Measurements from ENCODE around the gene CD248. TPM values are rescaled to one million over a fixed set of nuclear protein-coding genes. Genes with fewer than 3 reads are reported as not detected.

Gene CD248
- total RNA-seq, 5 donors from 2014 or later (not counting 1 experiment from before 2014, with no cell fraction given) = 2.5 to 14.7 (median 8.7) TPM

- no peak for ATAC-seq (replicated peaks in 1 of 4)
- WGBS (ENCODE audit: insufficient coverage) = 51% methylated on average over 19 of the region's 20 CpGs
- peaks cover 4 to 47% of the 10 kb centered on the region in 2 experiments for H3K4me1 ChIP-seq (ENCODE audit: control insufficient read depth in 1 of 2, extremely low read depth in 1 of 2, insufficient read depth in 2 of 2, low read length in 2 of 2)
- POLR2A ChIA-PET = interaction anchor here in 1 of 2 donors (0.6 to 1.4 kb wide), 4 partner anchors 20 to 360 kb away, joined by 3 to 8 read pairs (median 4); partner anchors contain the start of gene RAB1B
- H3K36me3 ChIP-seq (ENCODE audit: control insufficient read depth in 2 of 2, extremely low read depth in 1 of 2, insufficient read depth in 1 of 2, low read length in 1 of 2) = peaks cover 4 to 9% of the 10 kb centered on the region in 2 donors
- DNase-seq = no peak
- Mint-ChIP-seq H3K9me3 (no peaks in the 10 kb centered on the region), H3K4me3 (peak overlapping the region; percentile 84 to 93 (median 89)), H3K27ac (peak overlapping the region; percentile 79 to 84), H3K27me3 (peaks cover 7 to 12% of the 10 kb centered on the region in 2 donors), H3K4me1 (peaks cover 35 to 49% (median 39%) of the 10 kb centered on the region in 3 donors), H3K36me3 (no peaks in the 10 kb centered on the region)
- no peaks in the 10 kb centered on the region for H3K9me3 ChIP-seq
- H3K4me3 ChIP-seq (ENCODE audit: control insufficient read depth in 1 of 2, extremely low read depth in 1 of 2, low read length in 1 of 2) = peak overlapping the region; percentile 74 to 80
- CTCF ChIA-PET = interaction anchor here in 1 of 2 donors (1.2 to 2.5 kb wide), 3 partner anchors 15 to 66 kb away, joined by 3 to 34 read pairs (median 9); no protein-coding TSS in a partner anchor
- H3K27me3 ChIP-seq (replicated peaks in 1 of 2; ENCODE audit: control insufficient read depth in 2 of 2, extremely low read depth in 1 of 2, insufficient read depth in 2 of 2, low read length in 1 of 2) = peaks cover 0 to 19% of the 10 kb centered on the region in 2 experiments
- peak overlapping the region; percentile 72 for H3K27ac ChIP-seq (ENCODE audit: low read length)
Observed at GRCh38 chr11:66287889-66288670, 28.8 kb downstream of the CD248 start.

- H3K4me3 ChIP-seq (ENCODE audit: control insufficient read depth in 1 of 2, extremely low read depth in 1 of 2, low read length in 1 of 2) = no peak overlapping the region
- Mint-ChIP-seq H3K36me3 (no peaks in the 10 kb centered on the region), H3K4me1 (peaks cover 37 to 50% (median 42%) of the 10 kb centered on the region in 3 donors), H3K27ac (peak overlapping the region in 1 of 2 donors; percentile 61), H3K4me3 (peak overlapping the region; percentile 70 to 93 (median 84)), H3K27me3 (peaks cover under 1 to 5% of the 10 kb centered on the region in 2 donors), H3K9me3 (no peaks in the 10 kb centered on the region)
- ChIA-PET POLR2A (interaction anchor here in 1 of 2 donors (0.6 kb wide), 1 partner anchor 359 kb away, joined by 4 read pairs; no protein-coding TSS in a partner anchor), CTCF (interaction anchor here in 1 of 2 donors (2.5 kb wide), 1 partner anchor 25 kb away, joined by 34 read pairs; no protein-coding TSS in a partner anchor)
- H3K27me3 ChIP-seq (replicated peaks in 1 of 2; ENCODE audit: control insufficient read depth in 2 of 2, extremely low read depth in 1 of 2, insufficient read depth in 2 of 2, low read length in 1 of 2) = peaks cover 0 to 12% of the 10 kb centered on the region in 2 experiments
- H3K36me3 ChIP-seq (ENCODE audit: control insufficient read depth in 2 of 2, extremely low read depth in 1 of 2, insufficient read depth in 1 of 2, low read length in 1 of 2) = peaks cover 4 to 9% of the 10 kb centered on the region in 2 donors
- peaks cover 4 to 51% of the 10 kb centered on the region in 2 experiments for H3K4me1 ChIP-seq (ENCODE audit: control insufficient read depth in 1 of 2, extremely low read depth in 1 of 2, insufficient read depth in 2 of 2, low read length in 2 of 2)
- DNase-seq (no peak), ATAC-seq (replicated peaks in 1 of 4) (no peak)
- 73% methylated on average over 7 of the region's 10 CpGs for WGBS (ENCODE audit: insufficient coverage)
- H3K9me3 ChIP-seq = no peaks in the 10 kb centered on the region
- H3K27ac ChIP-seq (ENCODE audit: low read length) = no peak overlapping the region
Observed at GRCh38 chr11:66287211-66287888, 29.5 kb downstream of the CD248 start.

- Histone ChIP-seq H3K27ac (ENCODE audit: low read length) (no peak overlapping the region), H3K9me3 (no peaks in the 10 kb centered on the region), H3K4me3 (ENCODE audit: control insufficient read depth in 1 of 2, extremely low read depth in 1 of 2, low read length in 1 of 2) (no peak overlapping the region), H3K27me3 (replicated peaks in 1 of 2; ENCODE audit: control insufficient read depth in 2 of 2, extremely low read depth in 1 of 2, insufficient read depth in 2 of 2, low read length in 1 of 2) (peaks cover 0 to 7% of the 10 kb centered on the region in 2 experiments), H3K4me1 (ENCODE audit: control insufficient read depth in 1 of 2, extremely low read depth in 1 of 2, insufficient read depth in 2 of 2, low read length in 2 of 2) (peaks cover 6 to 51% of the 10 kb centered on the region in 2 experiments), H3K36me3 (ENCODE audit: control insufficient read depth in 2 of 2, extremely low read depth in 1 of 2, insufficient read depth in 1 of 2, low read length in 1 of 2) (peaks cover 4 to 9% of the 10 kb centered on the region in 2 donors)
- CTCF ChIA-PET = no interaction called here
- peaks cover 0 to 5% of the 10 kb centered on the region in 2 donors for H3K27me3 Mint-ChIP-seq
- no peaks in the 10 kb centered on the region for H3K9me3 Mint-ChIP-seq
- peaks cover 43 to 56% (median 48%) of the 10 kb centered on the region in 3 donors for H3K4me1 Mint-ChIP-seq
- 93% methylated on average over 5 of the region's 5 CpGs for WGBS (ENCODE audit: insufficient coverage)
- H3K36me3 Mint-ChIP-seq = no peaks in the 10 kb centered on the region
- no peak for ATAC-seq (replicated peaks in 1 of 4)
- POLR2A ChIA-PET = interaction anchor here in 1 of 2 donors (0.6 kb wide), 1 partner anchor 653 kb away, joined by 3 read pairs; no protein-coding TSS in a partner anchor
- DNase-seq = no peak
- no peak overlapping the region for H3K27ac Mint-ChIP-seq
- peak overlapping the region; percentile 31 to 93 (median 70) for H3K4me3 Mint-ChIP-seq
Observed at GRCh38 chr11:66286699-66287098, 30.1 kb downstream of the CD248 start.

GRCh38 chr11:66285250-66285947, 31.4 kb downstream of the CD248 start:
- H3K9me3 Mint-ChIP-seq = no peaks in the 10 kb centered on the region
- peaks cover 44 to 59% (median 50%) of the 10 kb centered on the region in 3 donors for H3K4me1 Mint-ChIP-seq
- peaks cover 6 to 51% of the 10 kb centered on the region in 2 experiments for H3K4me1 ChIP-seq (ENCODE audit: control insufficient read depth in 1 of 2, extremely low read depth in 1 of 2, insufficient read depth in 2 of 2, low read length in 2 of 2)
- peak overlapping the region in 1 of 3 donors; percentile 18 for H3K4me3 Mint-ChIP-seq
- no peaks in the 10 kb centered on the region for H3K36me3 Mint-ChIP-seq
- WGBS (ENCODE audit: insufficient coverage) = 97% methylated on average over 10 of the region's 13 CpGs
- H3K4me3 ChIP-seq (ENCODE audit: control insufficient read depth in 1 of 2, extremely low read depth in 1 of 2, low read length in 1 of 2) = no peak overlapping the region
- peaks cover 4 to 9% of the 10 kb centered on the region in 2 donors for H3K36me3 ChIP-seq (ENCODE audit: control insufficient read depth in 2 of 2, extremely low read depth in 1 of 2, insufficient read depth in 1 of 2, low read length in 1 of 2)
- H3K27ac ChIP-seq (ENCODE audit: low read length) = no peak overlapping the region
- CTCF ChIA-PET = no interaction called here
- no peak for ATAC-seq (replicated peaks in 1 of 4)
- H3K27me3 ChIP-seq (replicated peaks in 1 of 2; ENCODE audit: control insufficient read depth in 2 of 2, extremely low read depth in 1 of 2, insufficient read depth in 2 of 2, low read length in 1 of 2) = no peaks in the 10 kb centered on the region
- no peaks in the 10 kb centered on the region for H3K9me3 ChIP-seq
- no peak overlapping the region for H3K27ac Mint-ChIP-seq
- no peaks in the 10 kb centered on the region for H3K27me3 Mint-ChIP-seq
- POLR2A ChIA-PET = interaction anchor here in 1 of 2 donors (0.5 kb wide), 1 partner anchor 122 kb away, joined by 16 read pairs; no protein-coding TSS in a partner anchor
- no peak for DNase-seq

- Mint-ChIP-seq H3K36me3 (no peaks in the 10 kb centered on the region), H3K27me3 (no peaks in the 10 kb centered on the region), H3K9me3 (no peaks in the 10 kb centered on the region), H3K4me1 (peaks cover 39 to 52% (median 42%) of the 10 kb centered on the region in 3 donors), H3K4me3 (no peak overlapping the region), H3K27ac (no peak overlapping the region)
- H3K36me3 ChIP-seq (ENCODE audit: control insufficient read depth in 2 of 2, extremely low read depth in 1 of 2, insufficient read depth in 1 of 2, low read length in 1 of 2) = peaks cover 4 to 9% of the 10 kb centered on the region in 2 donors
- DNase-seq (no peak), ATAC-seq (replicated peaks in 1 of 4) (no peak)
- WGBS (ENCODE audit: insufficient coverage) = 93% methylated on average over 8 of the region's 16 CpGs
- H3K9me3 ChIP-seq = no peaks in the 10 kb centered on the region
- peaks cover 0 to 5% of the 10 kb centered on the region in 2 experiments for H3K27me3 ChIP-seq (replicated peaks in 1 of 2; ENCODE audit: control insufficient read depth in 2 of 2, extremely low read depth in 1 of 2, insufficient read depth in 2 of 2, low read length in 1 of 2)
- H3K27ac ChIP-seq (ENCODE audit: low read length) = no peak overlapping the region
- H3K4me3 ChIP-seq (ENCODE audit: control insufficient read depth in 1 of 2, extremely low read depth in 1 of 2, low read length in 1 of 2) = no peak overlapping the region
- ChIA-PET POLR2A (no interaction called here), CTCF (no interaction called here)
- H3K4me1 ChIP-seq (ENCODE audit: control insufficient read depth in 1 of 2, extremely low read depth in 1 of 2, insufficient read depth in 2 of 2, low read length in 2 of 2) = peaks cover 6 to 45% of the 10 kb centered on the region in 2 experiments
Observed at GRCh38 chr11:66284526-66285078, 32.2 kb downstream of the CD248 start.

Measured in T-cell (primary cell).